Skin of body (tissue), 3 donors: ENCODE data around the gene AP4M1. TPM values are rescaled to one million over a fixed set of nuclear protein-coding genes. Genes with fewer than 3 reads are reported as not detected.

Source experiments
- DNase-seq: peaks from one replicate; lab custom pipeline; 2025; lab: John Stamatoyannopoulos, UW
- small RNA-seq: library from RNA; depleted of rRNA; stranded (forward); fragments of <200 nt; gene quantifications from one replicate; pipeline ENCODE3, GENCODE V24; 2014; ENCODE audit warnings: low replicate concordance
- total RNA-seq: library from RNA; depleted of rRNA; stranded (reverse); fragments of >200 nt; gene quantifications from one replicate; pipeline ENCODE4 v1.2.3, GENCODE V29; 2014

The AP4M1 gene
- total RNA-seq, 1 donor from 2014 or later: 12.8 TPM

DNA sequence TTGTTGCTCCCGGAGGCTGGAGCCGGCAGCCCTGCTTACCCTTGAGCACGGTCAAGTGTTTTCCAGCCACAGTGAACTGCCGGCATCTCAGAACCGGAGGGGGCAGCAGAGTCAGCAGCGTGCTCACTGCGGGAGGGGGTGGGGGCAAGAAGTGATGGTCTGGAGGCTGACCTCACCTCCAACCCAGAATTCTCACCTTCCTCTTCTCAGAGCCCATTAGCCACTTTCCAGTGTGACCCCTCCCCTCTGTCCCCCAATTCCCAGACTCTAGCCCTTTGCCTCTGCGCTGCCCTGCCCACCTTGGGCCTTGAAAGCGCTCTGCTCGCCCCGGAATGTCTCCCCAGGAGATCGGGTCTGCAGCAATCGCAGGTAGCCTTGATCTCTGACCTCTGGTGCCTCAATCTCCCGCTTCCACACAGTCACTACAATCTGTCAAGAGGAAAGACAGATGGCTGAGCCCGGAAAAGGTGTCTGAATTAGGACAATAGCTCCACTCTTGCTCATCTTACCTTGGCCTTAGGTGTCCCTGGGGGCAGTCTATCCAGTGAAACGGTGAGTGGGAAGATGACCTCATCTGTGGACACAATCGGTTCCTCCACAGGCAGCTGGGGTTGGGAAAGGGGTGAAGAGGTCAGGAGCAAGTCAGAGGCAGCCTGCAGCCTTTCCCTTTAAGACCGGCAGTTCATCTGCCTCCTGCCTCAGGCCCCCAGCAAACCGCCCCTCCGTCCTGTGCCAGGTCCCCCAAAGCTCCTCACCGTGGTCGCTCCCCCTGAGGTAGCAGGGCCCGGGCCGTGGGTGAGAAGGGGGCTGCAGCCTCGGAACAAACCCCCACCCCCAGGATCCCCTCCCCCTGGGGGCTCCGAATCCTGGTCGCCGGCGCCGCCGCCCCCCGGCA, 56.1 kb downstream of the AP4M1 start:
- no peak for DNase-seq

Small RNA genes within 50 kb of the gene (small RNA-seq; reads per million reads assigned to genes)
- gene MIR106B (146 reads per million, percentile 97 among the genes with 10 or more reads in this experiment), gene MIR25 (1,224 reads per million, percentile 99 among the genes with 10 or more reads in this experiment), gene MIR93 (683 reads per million, percentile 98 among the genes with 10 or more reads in this experiment)

Other genes with a start within 250 kb of the AP4M1 start
- not detected for gene OR2AE1, start 224.6 kb upstream of the AP4M1 start, total RNA-seq
- 19.1 TPM for gene TRIM4, start 182.1 kb upstream of the AP4M1 start, total RNA-seq
- 0.49 TPM for gene GJC3, start 172.0 kb upstream of the AP4M1 start, total RNA-seq
- 39.4 TPM for gene AZGP1, start 125.6 kb upstream of the AP4M1 start, total RNA-seq
- 38.1 TPM for gene ZKSCAN1, start 86.0 kb upstream of the AP4M1 start, total RNA-seq
- gene ZSCAN21, start 51.9 kb upstream of the AP4M1 start, total RNA-seq: 8.4 TPM
- gene ZNF3, start 19.9 kb upstream of the AP4M1 start, total RNA-seq: 24.8 TPM
- gene COPS6, start 12.7 kb upstream of the AP4M1 start, total RNA-seq: 46.1 TPM
- 47.5 TPM for gene MCM7, start 246 bp upstream of the AP4M1 start, total RNA-seq
- gene TAF6, start 17.7 kb downstream of the AP4M1 start, total RNA-seq: 16.3 TPM
- 23.4 TPM for gene CNPY4, start 18.0 kb downstream of the AP4M1 start, total RNA-seq
- 1.1 TPM for gene MBLAC1, start 25.3 kb downstream of the AP4M1 start, total RNA-seq
- 73.6 TPM for gene LAMTOR4, start 47.3 kb downstream of the AP4M1 start, total RNA-seq
- gene TRAPPC14, start 57.1 kb downstream of the AP4M1 start, total RNA-seq: 5.3 TPM
- gene GAL3ST4, start 67.0 kb downstream of the AP4M1 start, total RNA-seq: 3.4 TPM
- 3.9 TPM for gene GPC2, start 75.7 kb downstream of the AP4M1 start, total RNA-seq
- 0.89 TPM for gene STAG3, start 76.3 kb downstream of the AP4M1 start, total RNA-seq
- not detected for gene PVRIG, start 118.3 kb downstream of the AP4M1 start, total RNA-seq
- not detected for gene SPDYE3, start 206.1 kb downstream of the AP4M1 start, total RNA-seq